Measurements from ENCODE around the gene KRT81.

Gene KRT81

DNA sequence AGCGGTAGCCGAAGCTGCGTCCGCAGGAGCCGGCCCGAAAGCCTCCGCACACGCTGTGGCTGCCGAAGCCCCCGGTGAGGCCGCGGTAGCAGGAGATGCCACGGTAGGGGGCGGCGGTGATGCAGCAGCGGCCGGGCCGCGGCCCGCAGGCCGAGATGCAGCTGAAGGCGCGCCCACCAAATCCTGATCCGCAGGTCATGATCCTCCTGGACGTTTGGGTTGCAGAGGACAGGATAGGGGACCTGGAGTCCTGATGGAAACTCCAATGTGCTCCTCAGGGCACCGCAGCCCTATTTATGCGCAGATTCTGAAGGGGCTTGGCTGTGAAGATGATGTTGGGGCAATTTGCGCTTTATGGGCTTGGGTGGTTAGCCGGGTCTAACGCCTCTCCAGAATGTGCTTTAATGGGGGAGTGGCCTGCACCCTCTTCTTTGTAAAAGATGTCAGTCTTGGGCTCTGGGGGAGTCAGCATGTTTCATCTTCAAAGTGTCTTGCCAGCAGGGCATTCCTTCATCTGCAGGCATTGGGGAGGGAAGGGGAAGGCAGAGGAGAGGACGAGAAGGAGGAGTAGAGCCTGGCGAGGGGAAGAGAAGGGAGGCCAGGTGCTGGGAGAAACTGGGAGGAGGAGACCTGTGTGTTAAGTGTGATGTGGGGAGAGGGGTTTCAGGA lies at the start of gene KRT81:
Gene KRT81, minus strand, starts transcription at position 268 of the 669 bp plus-strand sequence. Its CDS starts 69 bp downstream, at position 199.
- DNase-seq, result no peak

GRCh38 chr12:52338241-52338960 lies 47.1 kb upstream of the KRT81 start:
- DNase-seq, result no peak

DNA sequence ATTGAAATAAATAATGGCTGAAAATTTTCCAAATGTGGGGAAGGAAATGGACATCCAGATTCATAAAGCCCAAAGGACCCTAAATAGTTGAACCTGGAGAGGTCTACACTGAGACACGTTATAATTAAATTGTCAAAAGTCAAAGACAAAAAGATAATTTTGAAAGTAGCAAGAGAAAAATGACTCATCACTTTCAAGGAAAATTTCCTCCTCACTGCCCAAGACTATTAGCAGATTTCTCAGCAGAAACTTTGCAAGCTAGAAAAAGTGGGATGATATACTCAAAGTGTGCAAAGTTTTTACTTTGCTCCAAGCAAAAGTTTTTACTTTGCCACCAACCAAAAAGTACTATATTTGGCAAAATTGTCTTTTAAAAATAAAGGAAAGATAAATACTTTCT lies 45.7 kb upstream of the KRT81 start:
- no peak for DNase-seq

GRCh38 chr12:52336641-52337040 lies 45.3 kb upstream of the KRT81 start:
- DNase-seq, result no peak

- DNase-seq, result no peak
Measured at GRCh38 chr12:52335598-52336262, 44.4 kb upstream of the KRT81 start.

DNA sequence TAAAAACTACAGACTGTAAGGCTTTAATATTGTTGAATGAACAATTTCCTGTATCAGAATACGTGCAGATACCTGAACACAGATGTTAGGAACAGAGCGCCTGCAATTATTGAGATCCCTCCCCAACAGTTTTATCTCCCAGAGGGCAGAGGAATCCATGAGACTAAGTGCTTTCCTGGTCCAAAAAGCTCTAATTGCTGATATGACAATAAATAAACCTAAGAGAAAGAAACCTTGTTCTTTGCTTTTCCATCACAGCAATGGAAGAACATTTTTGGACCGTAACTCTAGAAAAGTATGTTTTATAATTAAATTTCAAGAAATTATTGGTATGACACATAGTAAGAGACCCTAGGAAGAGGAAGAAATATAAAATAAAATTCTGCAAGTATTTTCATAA lies 42.9 kb upstream of the KRT81 start:
- no peak for DNase-seq

DNA sequence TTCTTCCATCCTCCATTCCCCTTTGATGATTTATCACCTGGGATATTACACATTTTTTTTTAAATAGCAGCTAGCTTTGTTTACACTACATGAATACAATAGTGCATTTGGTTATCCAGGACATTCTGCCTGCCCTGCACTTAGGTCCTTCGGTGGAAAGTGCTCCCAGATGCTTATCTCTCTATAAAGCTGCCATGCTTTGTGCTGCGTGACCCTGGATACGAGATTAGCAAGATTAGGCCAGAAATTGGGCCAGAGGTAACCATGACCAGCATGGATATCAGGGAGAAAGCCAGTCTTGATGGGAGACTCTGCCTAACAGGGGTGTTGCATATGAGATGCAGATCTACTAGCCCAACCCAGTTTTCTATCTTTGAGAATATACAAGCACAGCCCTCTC lies 42.0 kb upstream of the KRT81 start:
- DNase-seq, result no peak

GRCh38 chr12:52332381-52332780 lies 41.0 kb upstream of the KRT81 start:
- no peak for DNase-seq

GRCh38 chr12:52331833-52332232 lies 40.5 kb upstream of the KRT81 start:
- DNase-seq, result no peak

GRCh38 chr12:52331039-52331438 lies 39.7 kb upstream of the KRT81 start:
- DNase-seq, result no peak

- DNase-seq, result no peak
Measured at GRCh38 chr12:52327830-52328500, 36.6 kb upstream of the KRT81 start.

GRCh38 chr12:52327052-52327829 lies 35.9 kb upstream of the KRT81 start:
- peak; percentile 64 for DNase-seq

GRCh38 chr12:52324153-52324444 lies 32.8 kb upstream of the KRT81 start:
- no peak for DNase-seq

- no peak for DNase-seq
Measured at GRCh38 chr12:52323416-52324152, 32.2 kb upstream of the KRT81 start.

- no peak for DNase-seq
Measured at GRCh38 chr12:52323001-52323400, 31.7 kb upstream of the KRT81 start.

GRCh38 chr12:52322069-52322468 lies 30.7 kb upstream of the KRT81 start:
- no peak for DNase-seq

- no peak for DNase-seq
Measured at GRCh38 chr12:52321418-52321817, 30.1 kb upstream of the KRT81 start.

DNA sequence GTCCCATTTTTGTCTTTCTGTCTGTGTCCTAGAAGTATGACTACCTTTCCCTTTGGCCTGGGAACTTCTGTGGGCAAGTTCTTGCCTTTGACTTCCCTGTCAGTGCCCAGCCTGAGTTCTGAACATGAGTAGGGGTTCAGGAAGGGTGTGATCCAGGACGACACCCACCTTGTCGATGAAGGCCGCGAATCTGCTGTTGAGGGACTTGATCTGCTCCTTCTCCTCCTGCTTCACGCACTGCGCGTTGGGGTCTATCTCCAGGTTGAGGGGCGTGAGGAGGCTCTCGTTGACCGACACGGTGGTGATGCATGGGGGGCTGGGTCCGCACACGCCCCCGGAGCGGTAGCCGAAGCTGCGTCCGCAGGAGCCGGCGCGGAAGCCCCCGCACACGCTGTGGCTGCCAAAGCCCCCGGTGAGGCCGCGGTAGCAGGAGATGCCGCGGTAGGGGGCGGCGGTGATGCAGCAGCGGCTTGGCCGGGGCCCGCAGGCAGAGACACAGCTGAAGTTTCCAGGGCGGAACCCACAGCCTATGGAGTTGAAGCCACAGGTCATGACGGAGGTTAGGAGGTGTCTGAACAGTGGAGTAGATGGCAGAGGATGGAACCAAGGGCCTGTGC lies 29.6 kb upstream of the KRT81 start, which contains the start of gene KRT83:
Gene KRT83, minus strand, starts transcription at position 615 of the 617 bp plus-strand sequence. Its CDS starts 63 bp downstream, at position 552.
- DNase-seq, result no peak

- DNase-seq, result no peak
Measured at GRCh38 chr12:52319097-52319496, 27.8 kb upstream of the KRT81 start.

DNA sequence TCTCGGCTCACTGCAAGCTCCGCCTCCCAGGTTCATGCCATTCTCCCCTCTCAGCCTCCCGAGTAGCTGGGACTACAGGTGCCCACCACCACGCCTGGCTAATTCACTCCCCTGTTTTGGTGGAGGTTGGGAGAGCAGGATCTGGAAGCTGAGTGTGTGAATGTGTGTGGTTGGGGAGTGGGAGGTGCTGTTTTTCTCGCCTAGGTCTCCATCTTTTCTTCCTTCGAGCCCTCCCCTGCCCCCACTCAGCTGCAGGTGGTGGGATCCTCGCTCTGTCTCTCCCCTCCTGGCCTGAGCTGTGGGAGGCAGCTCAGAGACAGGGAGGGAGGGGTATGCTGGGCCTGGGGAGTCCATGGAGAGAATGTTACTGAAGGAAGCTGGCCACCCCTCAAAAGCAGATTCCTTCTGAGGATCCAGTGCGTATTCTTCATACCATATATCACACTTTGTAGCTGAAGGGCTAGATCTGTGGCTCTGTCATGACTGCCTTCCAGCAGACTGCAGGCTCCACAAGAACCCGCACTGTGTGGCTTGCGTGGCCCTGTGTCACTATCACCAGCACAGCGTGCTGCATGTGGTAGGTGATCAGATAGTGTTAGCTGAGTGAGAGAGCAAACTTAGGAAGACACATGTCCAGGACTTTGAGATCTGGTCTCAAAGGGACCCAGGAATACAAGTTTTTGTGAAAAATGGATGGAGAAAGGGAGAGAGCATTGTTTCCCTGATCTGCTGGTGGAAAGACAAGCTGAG lies 27.1 kb upstream of the KRT81 start:
- no peak for DNase-seq
